CD14-positive monocyte (primary cell): ENCODE results near the gene MYH7B. TPM values are rescaled to one million over a fixed set of nuclear protein-coding genes. Genes with fewer than 3 reads are reported as not detected.

Experiments used
- DNase-seq, 3 donors: peaks; one replicate each; pipeline ENCODE4 v3.0.0-alpha.2; 2011 to 2022
- H2AFZ ChIP-seq: 2 replicates; pipeline ENCODE4 v1.6.0; 2012; ENCODE audit warnings: mild to moderate bottlenecking, low read depth, low read length, inconsistent platforms; ENCODE audit not compliant: insufficient read depth, poor library complexity, severe bottlenecking
- H3K27ac ChIP-seq, 2 donors: 1 replicate in 1 of 2; 2 replicates in 1 of 2; pipeline ENCODE4 v1.5.1; 2012 to 2013; ENCODE audit warnings: low read length in 2 of 2, control low read depth in 1 of 2, inconsistent platforms in 1 of 2, low read depth in 1 of 2, mild to moderate bottlenecking in 1 of 2
- H3K27me3 ChIP-seq, 2 donors: one replicate each; pipeline versions ENCODE4 v1.6.0 to v1.6.1; 2011 to 2013; ENCODE audit warnings: low read length in 2 of 2; ENCODE audit not compliant: control insufficient read depth in 2 of 2, insufficient read depth in 2 of 2
- H3K36me3 ChIP-seq, 2 donors: replicated peaks in 1 of 2; 1 replicate in 1 of 2; 2 replicates in 1 of 2; pipeline versions ENCODE4 v1.5.1 to v1.6.1; 2012 to 2013; ENCODE audit warnings: low read length in 2 of 2, control low read depth in 1 of 2, inconsistent platforms in 1 of 2, mild to moderate bottlenecking in 1 of 2; ENCODE audit not compliant: insufficient read depth in 2 of 2, control insufficient read depth in 1 of 2
- H3K4me1 ChIP-seq, 2 donors: 1 replicate in 1 of 2; 2 replicates in 1 of 2; pipeline versions ENCODE4 v1.5.1 to v1.6.1; 2012 to 2013; ENCODE audit warnings: low read length in 2 of 2, control low read depth in 1 of 2, inconsistent platforms in 1 of 2, mild to moderate bottlenecking in 1 of 2, moderate library complexity in 1 of 2; ENCODE audit not compliant: insufficient read depth in 2 of 2, control insufficient read depth in 1 of 2
- H3K4me2 ChIP-seq: replicated peaks from 2 replicates; pipeline ENCODE3; 2012; ENCODE audit warnings: low read length, moderate library complexity, mild to moderate bottlenecking; ENCODE audit not compliant: poor library complexity, severe bottlenecking; ENCODE audit errors: extremely low read depth
- H3K4me3 ChIP-seq, 3 experiments: fragments of 200-600 bp in 1 of 3; sonication (generic) in 1 of 3; replicated peaks in 1 of 3; 1 replicate in 2 of 3; 2 replicates in 1 of 3; pipeline ENCODE4 v1.5.1; 2011 to 2013; ENCODE audit warnings: low read length in 3 of 3, mild to moderate bottlenecking in 3 of 3, control low read depth in 2 of 3, low read depth in 2 of 3, inconsistent platforms in 1 of 3, moderate library complexity in 1 of 3
- H3K79me2 ChIP-seq: 2 replicates; pipeline ENCODE4 v1.6.0; 2012; ENCODE audit warnings: mild to moderate bottlenecking, control low read depth, inconsistent platforms, low read length, moderate library complexity; ENCODE audit not compliant: insufficient read depth
- H3K9ac ChIP-seq: 2 replicates; pipeline ENCODE4 v1.6.0; 2017; ENCODE audit warnings: low read length, mild to moderate bottlenecking; ENCODE audit not compliant: insufficient read depth, poor library complexity, severe bottlenecking
- H3K9me3 ChIP-seq, 2 donors: replicated peaks in 1 of 2; 1 replicate in 1 of 2; 2 replicates in 1 of 2; pipeline versions ENCODE4 v1.5.1 to v1.6.1; 2012 to 2013; ENCODE audit warnings: low read length in 2 of 2, control low read depth in 1 of 2; ENCODE audit not compliant: control insufficient read depth in 1 of 2, insufficient read depth in 1 of 2
- H4K20me1 ChIP-seq: 2 replicates; pipeline ENCODE4 v1.6.0; 2012; ENCODE audit warnings: mild to moderate bottlenecking, low read length, control low read depth, moderate library complexity; ENCODE audit not compliant: insufficient read depth
- H3K27ac Mint-ChIP-seq, 7 donors: one replicate each; pipeline ENCODE4 v1.8.0; 2020; ENCODE audit warnings: mild to moderate bottlenecking in 7 of 7, mixed read lengths in 7 of 7, moderate library complexity in 6 of 7, inconsistent platforms in 2 of 7
- H3K27me3 Mint-ChIP-seq, 3 donors: one replicate each; pipeline ENCODE4 v1.8.0; 2021 to 2022; ENCODE audit warnings: low read depth in 3 of 3, mild to moderate bottlenecking in 3 of 3, mixed read lengths in 3 of 3, moderate library complexity in 3 of 3, inconsistent platforms in 1 of 3
- H3K36me3 Mint-ChIP-seq, 2 donors: one replicate each; pipeline ENCODE4 v1.8.0; 2020; ENCODE audit warnings: mixed read lengths in 2 of 2, inconsistent platforms in 1 of 2, mild to moderate bottlenecking in 1 of 2
- H3K4me1 Mint-ChIP-seq: one replicate; pipeline ENCODE4 v1.8.0; 2020; ENCODE audit warnings: mild to moderate bottlenecking, mixed read lengths
- H3K4me3 Mint-ChIP-seq, 2 donors: one replicate each; pipeline ENCODE4 v1.8.0; 2020; ENCODE audit warnings: mild to moderate bottlenecking in 2 of 2, mixed read lengths in 2 of 2, moderate library complexity in 1 of 2
- H3K9me3 Mint-ChIP-seq, 7 donors: one replicate each; pipeline ENCODE4 v1.8.0; 2020 to 2022; ENCODE audit warnings: mixed read lengths in 7 of 7, mild to moderate bottlenecking in 6 of 7, moderate library complexity in 6 of 7, inconsistent platforms in 2 of 7
- CTCF ChIP-seq: fragments of 200-600 bp; IDR thresholded peaks from one replicate; pipeline ENCODE4 v1.8.0; 2022; ENCODE audit warnings: antibody characterized with exemption, mild to moderate bottlenecking
- WGBS: methylation state at CpG from one replicate; pipeline ENCODE4 v1.1.5; 2013; ENCODE audit warnings: missing lambda C conversion rate; ENCODE audit not compliant: insufficient coverage; 5-methylcytosine and 5-hydroxymethylcytosine counted together
- intact Hi-C, 2 donors: fragments of 100-400 bp; cut with micrococcal nuclease; formaldehyde crosslinking; loops; one replicate each; pipeline versions ENCODE4 v1.15.0 to v1.15.1; 2023
- polyA plus RNA-seq, 3 donors: library from polyadenylated mRNA; depleted of rRNA in 1 of 3; unstranded in 2 of 3; stranded (reverse) in 1 of 3; fragments of 300-500 nt in 2 of 3; fragments of >200 nt in 1 of 3; fragmentation: Illumina TruSeq in 2 of 3; gene quantifications; 1 replicate in 2 of 3; 2 replicates in 1 of 3; pipeline ENCODE4 v1.2.3, GENCODE V29; 2012 to 2021

The MYH7B gene
- polyA plus RNA-seq, 3 donors = 0.75 TPM; not detected in 2

GRCh38 chr20:34994509-34995131, 39.0 kb downstream of the MYH7B start:
- Mint-ChIP-seq H3K4me1 (no peaks in the 10 kb centered on the region), H3K27me3 (peaks cover 0 to 5% (median 0%) of the 10 kb centered on the region in 3 donors), H3K27ac (peak overlapping the region in 2 of 7 donors; percentile 18 to 51), H3K9me3 (peaks cover 0 to 2% (median 0%) of the 10 kb centered on the region in 7 donors), H3K36me3 (peaks cover 62 to 66% of the 10 kb centered on the region in 2 donors), H3K4me3 (no peak overlapping the region)
- Histone ChIP-seq H3K36me3 (peaks cover 48 to 62% of the 10 kb centered on the region in 2 donors), H3K4me1 (no peaks in the 10 kb centered on the region), H3K79me2 (no peaks in the 10 kb centered on the region), H4K20me1 (no peaks in the 10 kb centered on the region), H2AFZ (no peak overlapping the region), H3K4me2 (no peak overlapping the region), H3K9me3 (no peaks in the 10 kb centered on the region), H3K27ac (no peak overlapping the region), H3K4me3 (no peak overlapping the region), H3K27me3 (no peaks in the 10 kb centered on the region), H3K9ac (no peak overlapping the region)
- intact Hi-C loops = no loop called here
- no peak for DNase-seq
- 82% methylated on average over 12 of the region's 14 CpGs for WGBS
- no peak for TF ChIP-seq CTCF

- Histone ChIP-seq H3K27ac (no peak overlapping the region), H3K36me3 (peaks cover 54 to 67% of the 10 kb centered on the region in 2 donors), H3K9me3 (no peaks in the 10 kb centered on the region), H3K79me2 (no peaks in the 10 kb centered on the region), H2AFZ (no peak overlapping the region), H3K9ac (no peak overlapping the region), H4K20me1 (no peaks in the 10 kb centered on the region), H3K4me2 (no peak overlapping the region), H3K4me3 (no peak overlapping the region), H3K4me1 (no peaks in the 10 kb centered on the region), H3K27me3 (no peaks in the 10 kb centered on the region)
- H3K4me1 Mint-ChIP-seq = no peaks in the 10 kb centered on the region
- H3K4me3 Mint-ChIP-seq = no peak overlapping the region
- peak overlapping the region in 2 of 7 donors; percentile 14 to 62 for H3K27ac Mint-ChIP-seq
- H3K36me3 Mint-ChIP-seq = peaks cover 67 to 72% of the 10 kb centered on the region in 2 donors
- no peak for DNase-seq
- peaks cover 0 to 2% (median 0%) of the 10 kb centered on the region in 7 donors for H3K9me3 Mint-ChIP-seq
- intact Hi-C loops = no loop called here
- WGBS = 96% methylated on average over 14 of the region's 14 CpGs
- TF ChIP-seq CTCF = no peak
- peaks cover 0 to 5% (median 0%) of the 10 kb centered on the region in 3 donors for H3K27me3 Mint-ChIP-seq
Observed at GRCh38 chr20:34995192-34995591, 39.5 kb downstream of the MYH7B start.
